ENCODE measurements around the gene CCDC47. TPM values are rescaled to one million over a fixed set of nuclear protein-coding genes. Genes with fewer than 3 reads are reported as not detected.

The CCDC47 gene
- 83.1 TPM for total RNA-seq
- polyA plus RNA-seq (ENCODE audit: insufficient read depth, low read depth, low replicate concordance), result 50.9 TPM
- long read RNA-seq, donor 1, transcript CCDC47-201 (13 exons, 3,466 nt), result major isoform, 12 of 47 reads
- long read RNA-seq, donor 1, partial matches to known transcripts, result 34 of 47 reads
- long read RNA-seq, donor 1, other reads (novel, unspliced or antisense), result 0 of 47 reads
- long read RNA-seq, donor 2, transcript CCDC47-201 (13 exons, 3,466 nt), result major isoform, 22 of 26 reads
- long read RNA-seq, donor 2, partial matches to known transcripts, result 0 of 26 reads
- long read RNA-seq, donor 2, other reads (novel, unspliced or antisense), result 0 of 26 reads
- long read RNA-seq, donor 3, transcript CCDC47-201 (13 exons, 3,466 nt), result major isoform, 26 of 29 reads
- long read RNA-seq, donor 3, partial matches to known transcripts, result 0 of 29 reads
- long read RNA-seq, donor 3, other reads (novel, unspliced or antisense), result 0 of 29 reads
- long read RNA-seq, donor 4, transcript CCDC47-201 (13 exons, 3,466 nt), result major isoform, 20 of 37 reads
- long read RNA-seq, donor 4, partial matches to known transcripts, result 13 of 37 reads
- long read RNA-seq, donor 4, other reads (novel, unspliced or antisense), result 0 of 37 reads
- long read RNA-seq, donor 5, result 0 reads
- long read RNA-seq, donor 6, transcript CCDC47-201 (13 exons, 3,466 nt), result major isoform, 21 of 24 reads
- long read RNA-seq, donor 6, partial matches to known transcripts, result 0 of 24 reads
- long read RNA-seq, donor 6, other reads (novel, unspliced or antisense), result 0 of 24 reads
- long read RNA-seq, donor 7, transcript CCDC47-201 (13 exons, 3,466 nt), result major isoform, 42 of 53 reads
- long read RNA-seq, donor 7, partial matches to known transcripts, result 7 of 53 reads
- long read RNA-seq, donor 7, other reads (novel, unspliced or antisense), result 1 of 53 reads
- long read RNA-seq, donor 8, transcript CCDC47-201 (13 exons, 3,466 nt), result major isoform, 14 of 196 reads
- long read RNA-seq, donor 8, partial matches to known transcripts, result 166 of 196 reads
- long read RNA-seq, donor 8, other reads (novel, unspliced or antisense), result 12 of 196 reads
- long read RNA-seq, donor 9, transcript CCDC47-201 (13 exons, 3,466 nt), result major isoform, 6 of 9 reads
- long read RNA-seq, donor 9, partial matches to known transcripts, result 0 of 9 reads
- long read RNA-seq, donor 9, other reads (novel, unspliced or antisense), result 0 of 9 reads
- long read RNA-seq, donor 10, transcript CCDC47-201 (13 exons, 3,466 nt), result major isoform, 15 of 226 reads
- long read RNA-seq, donor 10, partial matches to known transcripts, result 207 of 226 reads
- long read RNA-seq, donor 10, other reads (novel, unspliced or antisense), result 0 of 226 reads

GRCh38 chr17:63773272-63774140 is at the start of gene CCDC47:
Gene CCDC47 (minus strand): TSS chr17:63773597. CDS start chr17:63766175, 7,422 bp downstream.
- H3K27ac ChIP-seq (ENCODE audit: low read depth in 2 of 2, low read length in 2 of 2), result peak within 1 kb of the TSS; percentile 98 to 99
- FAIRE-seq, result peak; percentile 87
- no peaks in the 10 kb centered on the region for H3K9me3 ChIP-seq (ENCODE audit: control insufficient read depth in 2 of 3, insufficient read depth in 1 of 3, low read length in 3 of 3)
- peaks cover 0 to 3% (median 0%) of the 10 kb centered on the region in 3 donors for H3K36me3 ChIP-seq (ENCODE audit: control insufficient read depth in 2 of 3, insufficient read depth in 3 of 3, low read length in 3 of 3)
- peak within 1 kb of the TSS; percentile 90 to 98 (median 97) for H3K4me3 ChIP-seq (ENCODE audit: low read length in 3 of 3)
- peak within 1 kb of the TSS; percentile 91 to 97 (median 93) for H3K9ac ChIP-seq (ENCODE audit: low read length in 3 of 3)
- TF ChIP-seq CTCF (IDR thresholded peaks at IDR 0.05; ENCODE audit: borderline replicate concordance, extremely low read depth, insufficient read depth), result no peak
- no peaks in the 10 kb centered on the region for H3K27me3 ChIP-seq (ENCODE audit: control insufficient read depth, insufficient read depth, low read length)
- intact Hi-C loops (cut with DNase I), result no loop called here
- peaks cover 0 to 13% (median 6%) of the 10 kb centered on the region in 3 donors for H3K4me1 ChIP-seq (ENCODE audit: control insufficient read depth in 2 of 3, insufficient read depth in 2 of 3, low read depth in 1 of 3, low read length in 3 of 3)
- DNase-seq, result peak; percentile 99 to 100 (median 100)

GRCh38 chr17:63822537-63822936 is 49.1 kb upstream of the CCDC47 start:
- no peak for FAIRE-seq
- H3K9ac ChIP-seq (ENCODE audit: low read length in 3 of 3), result no peak overlapping the region
- no peak for TF ChIP-seq CTCF (IDR thresholded peaks at IDR 0.05; ENCODE audit: borderline replicate concordance, extremely low read depth, insufficient read depth)
- H3K9me3 ChIP-seq (ENCODE audit: control insufficient read depth in 2 of 3, insufficient read depth in 1 of 3, low read length in 3 of 3), result no peaks in the 10 kb centered on the region
- H3K27ac ChIP-seq (ENCODE audit: low read depth in 2 of 2, low read length in 2 of 2), result no peak overlapping the region
- H3K27me3 ChIP-seq (ENCODE audit: control insufficient read depth, insufficient read depth, low read length), result no peaks in the 10 kb centered on the region
- intact Hi-C loops (cut with DNase I), result no loop called here
- no peak for DNase-seq
- peaks cover 33 to 74% (median 57%) of the 10 kb centered on the region in 3 donors for H3K36me3 ChIP-seq (ENCODE audit: control insufficient read depth in 2 of 3, insufficient read depth in 3 of 3, low read length in 3 of 3)
- peaks cover 0 to 18% (median 17%) of the 10 kb centered on the region in 3 donors for H3K4me1 ChIP-seq (ENCODE audit: control insufficient read depth in 2 of 3, insufficient read depth in 2 of 3, low read depth in 1 of 3, low read length in 3 of 3)
- H3K4me3 ChIP-seq (ENCODE audit: low read length in 3 of 3), result no peak overlapping the region

- H3K27ac ChIP-seq (ENCODE audit: low read depth in 2 of 2, low read length in 2 of 2), result no peak overlapping the region
- peaks cover 0 to 18% (median 17%) of the 10 kb centered on the region in 3 donors for H3K4me1 ChIP-seq (ENCODE audit: control insufficient read depth in 2 of 3, insufficient read depth in 2 of 3, low read depth in 1 of 3, low read length in 3 of 3)
- H3K9ac ChIP-seq (ENCODE audit: low read length in 3 of 3), result no peak overlapping the region
- no peak for TF ChIP-seq CTCF (IDR thresholded peaks at IDR 0.05; ENCODE audit: borderline replicate concordance, extremely low read depth, insufficient read depth)
- DNase-seq (no peak), FAIRE-seq (no peak)
- H3K36me3 ChIP-seq (ENCODE audit: control insufficient read depth in 2 of 3, insufficient read depth in 3 of 3, low read length in 3 of 3), result peaks cover 33 to 81% (median 62%) of the 10 kb centered on the region in 3 donors
- H3K27me3 ChIP-seq (ENCODE audit: control insufficient read depth, insufficient read depth, low read length), result no peaks in the 10 kb centered on the region
- no peaks in the 10 kb centered on the region for H3K9me3 ChIP-seq (ENCODE audit: control insufficient read depth in 2 of 3, insufficient read depth in 1 of 3, low read length in 3 of 3)
- intact Hi-C loops (cut with DNase I), result no loop called here
- no peak overlapping the region for H3K4me3 ChIP-seq (ENCODE audit: low read length in 3 of 3)
These were observed 48.4 kb upstream of the CCDC47 start for GRCh38 chr17:63821804-63822203.
